NCI-H1417 (cell line): Measurements from ENCODE around the gene NRG3.

Source experiments
- DNase-seq, 3 experiments: peaks; one replicate each; lab custom pipeline; 2025; lab: John Stamatoyannopoulos, UW

The NRG3 gene

DNA sequence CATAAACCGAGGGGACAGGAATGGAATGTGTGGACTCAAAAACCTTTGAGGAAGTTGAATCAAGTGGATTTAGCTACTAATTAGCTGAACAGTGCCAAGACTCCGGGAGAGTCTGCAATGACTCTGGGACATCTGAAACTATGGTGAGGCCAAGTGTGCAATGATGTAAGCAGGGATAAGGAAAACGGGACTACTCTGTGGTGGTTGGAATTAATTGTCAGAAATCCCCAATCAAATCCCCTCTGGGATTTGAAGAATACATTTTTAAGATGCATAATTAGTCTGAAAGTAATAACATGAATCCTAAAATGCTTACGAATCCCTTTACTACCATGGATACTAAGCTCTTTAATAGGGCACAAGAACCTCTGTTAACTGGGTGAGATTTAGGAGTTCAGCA lies 602.8 kb downstream of the NRG3 start:
- DNase-seq: no peak

GRCh38 chr10:82492647-82493046 lies 617.7 kb downstream of the NRG3 start:
- DNase-seq: no peak

- DNase-seq: no peak
Observed at GRCh38 chr10:82496114-82496513, 621.1 kb downstream of the NRG3 start.

GRCh38 chr10:82497439-82497838 lies 622.4 kb downstream of the NRG3 start:
- DNase-seq: no peak

DNA sequence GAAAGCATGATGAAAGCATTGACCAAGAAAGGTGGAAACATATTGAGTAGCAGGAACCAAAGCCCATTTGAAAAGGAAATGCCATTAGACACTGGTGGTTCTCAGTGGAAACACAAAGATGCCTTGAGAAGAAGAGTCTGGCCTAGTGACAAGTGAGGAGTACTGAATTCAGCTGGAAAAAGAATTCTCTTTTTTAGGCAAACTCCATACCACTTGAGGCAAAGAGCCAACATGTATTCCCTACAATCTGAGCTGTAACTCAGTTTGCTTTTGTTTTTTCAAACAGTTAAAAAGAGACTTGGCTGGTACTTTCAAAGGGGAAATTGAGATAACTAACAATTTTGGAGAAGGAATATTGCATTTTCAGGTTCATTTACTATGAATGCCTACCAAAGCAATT lies 624.0 kb downstream of the NRG3 start:
- DNase-seq: no peak

DNA sequence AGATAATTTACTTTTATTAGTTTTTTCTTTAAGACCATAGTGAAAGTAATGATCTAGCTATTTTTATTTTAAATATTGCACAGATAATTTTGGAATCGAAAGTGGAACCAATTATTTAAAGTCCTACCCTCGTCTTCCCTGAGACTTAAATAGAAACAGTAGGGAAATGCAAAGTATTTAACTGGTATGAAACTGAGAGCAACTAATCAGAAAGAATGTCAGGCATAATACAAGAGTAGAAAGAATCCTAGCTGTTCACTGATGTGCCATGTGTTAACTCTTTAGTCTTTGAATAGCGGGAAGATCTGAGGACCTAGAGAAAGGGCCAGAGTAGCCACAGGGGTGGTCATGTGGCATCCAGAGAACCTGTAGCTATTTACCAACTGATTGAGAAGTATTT lies 630.0 kb downstream of the NRG3 start:
- DNase-seq: no peak

DNA sequence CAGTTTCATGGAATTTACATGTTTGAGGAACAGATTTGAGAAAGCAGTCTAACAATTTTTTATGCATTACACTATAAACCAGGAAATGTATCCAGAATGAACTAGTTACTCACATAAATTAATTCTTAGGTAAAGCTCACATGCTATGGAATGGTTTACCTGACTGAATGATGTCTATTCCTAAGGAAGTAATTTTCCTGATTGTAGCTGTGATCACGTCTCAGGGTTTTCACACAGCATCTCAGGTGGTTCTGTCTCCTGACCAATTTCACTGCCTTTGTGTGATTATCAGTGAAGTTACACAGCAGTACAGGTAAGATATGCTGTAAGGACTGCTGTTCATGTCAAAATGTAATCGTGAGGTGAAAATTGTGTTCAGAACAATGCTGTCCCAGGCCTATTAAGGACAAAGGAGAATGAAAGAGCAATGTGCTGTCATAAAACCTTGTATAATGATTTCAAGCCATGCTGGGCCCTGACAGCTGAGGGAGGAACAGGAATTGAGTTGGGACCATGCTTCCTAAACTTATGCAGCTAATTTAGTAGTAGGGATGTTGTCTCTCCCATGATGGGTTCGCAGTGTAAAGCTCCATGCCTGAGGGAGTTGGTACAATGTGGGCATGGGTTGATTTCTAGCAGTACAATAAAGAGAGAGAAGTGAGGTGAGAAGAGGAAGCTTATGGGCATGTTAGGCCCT lies 631.8 kb downstream of the NRG3 start:
- no peak for DNase-seq

DNA sequence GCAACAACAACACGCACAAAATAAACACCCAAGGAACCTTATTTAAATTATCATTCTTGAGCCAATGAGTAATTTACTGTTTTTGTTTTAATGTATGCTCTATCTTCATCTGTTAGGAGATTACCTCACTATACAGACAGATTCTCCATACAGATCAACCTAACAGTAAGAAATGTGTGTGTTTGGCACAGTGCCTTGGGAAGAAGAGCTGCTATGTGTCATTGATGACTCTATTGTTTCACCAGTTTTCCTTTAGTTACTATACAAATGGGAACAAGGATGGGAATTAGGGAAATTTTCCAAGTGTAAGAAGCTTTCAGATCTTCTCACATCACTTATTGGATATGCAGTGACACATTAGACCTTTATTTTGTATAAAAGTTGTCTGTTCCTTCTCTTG lies 640.3 kb downstream of the NRG3 start:
- DNase-seq: no peak

- DNase-seq: peak in 1 of 3 experiments; percentile 1
Observed at GRCh38 chr10:82529062-82529461, 654.1 kb downstream of the NRG3 start.

GRCh38 chr10:82535457-82535856 lies 660.5 kb downstream of the NRG3 start:
- DNase-seq: no peak

GRCh38 chr10:82536668-82537067 lies 661.7 kb downstream of the NRG3 start:
- no peak for DNase-seq

- no peak for DNase-seq
Observed at GRCh38 chr10:82538272-82538671, 663.3 kb downstream of the NRG3 start.

GRCh38 chr10:82543631-82544030 lies 668.6 kb downstream of the NRG3 start:
- DNase-seq: no peak

DNA sequence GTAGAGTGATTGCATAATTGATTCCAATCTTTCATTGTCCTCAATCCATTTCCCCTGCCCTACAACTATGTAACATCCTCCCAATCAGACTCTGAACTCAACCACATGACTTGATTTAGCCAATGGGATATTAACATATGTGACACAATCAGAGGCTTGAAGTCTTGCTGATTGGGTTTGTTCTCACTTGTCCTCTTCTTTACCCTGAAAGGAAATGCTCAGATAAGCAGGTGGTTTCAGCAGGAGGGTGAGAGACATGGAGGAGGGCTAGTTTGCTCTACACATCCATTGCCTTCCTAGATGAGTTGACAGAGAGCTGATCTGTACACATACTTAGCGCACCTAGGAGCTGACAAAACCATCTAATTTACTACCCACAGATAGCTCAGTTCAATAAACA lies 669.4 kb downstream of the NRG3 start:
- no peak for DNase-seq

DNA sequence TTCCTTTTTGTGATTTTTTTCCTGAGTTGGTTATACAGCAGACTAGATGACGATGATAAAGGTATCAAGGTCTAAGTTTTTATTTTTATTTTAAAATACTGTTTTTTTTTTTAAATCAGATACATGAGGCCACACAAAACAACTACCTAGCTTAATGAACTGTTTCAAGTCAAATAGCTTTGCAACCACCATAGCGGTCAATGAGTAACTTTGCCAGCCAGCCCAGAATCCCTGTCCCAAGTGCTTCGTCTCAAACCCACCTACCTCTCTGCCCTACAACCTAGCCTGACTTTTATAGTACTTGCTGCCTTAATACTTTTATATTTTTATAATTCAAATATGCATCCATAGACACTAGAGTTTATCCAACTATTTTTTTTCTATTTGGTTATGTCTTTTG lies 676.5 kb downstream of the NRG3 start:
- no peak for DNase-seq

- DNase-seq: no peak
Observed at GRCh38 chr10:82552267-82552666, 677.3 kb downstream of the NRG3 start.

DNA sequence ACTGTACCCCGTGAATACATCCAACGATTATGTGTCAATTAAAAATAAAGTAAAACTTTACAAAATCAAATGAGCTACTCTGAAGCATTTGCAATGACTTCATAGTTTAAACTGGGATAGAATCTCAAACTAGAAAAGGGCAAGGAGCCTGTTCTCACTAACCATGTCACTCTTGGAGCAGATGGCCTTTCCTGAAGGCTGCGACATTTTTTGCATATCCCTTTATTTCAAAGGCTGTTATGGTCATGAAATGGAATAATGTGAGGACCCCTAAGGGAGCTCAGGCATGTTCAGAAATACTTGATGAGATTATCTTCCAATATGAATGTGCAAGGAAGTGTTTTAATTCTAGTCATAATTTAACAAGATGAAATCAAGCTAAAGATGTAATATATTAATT lies 679.4 kb downstream of the NRG3 start:
- DNase-seq: no peak

DNA sequence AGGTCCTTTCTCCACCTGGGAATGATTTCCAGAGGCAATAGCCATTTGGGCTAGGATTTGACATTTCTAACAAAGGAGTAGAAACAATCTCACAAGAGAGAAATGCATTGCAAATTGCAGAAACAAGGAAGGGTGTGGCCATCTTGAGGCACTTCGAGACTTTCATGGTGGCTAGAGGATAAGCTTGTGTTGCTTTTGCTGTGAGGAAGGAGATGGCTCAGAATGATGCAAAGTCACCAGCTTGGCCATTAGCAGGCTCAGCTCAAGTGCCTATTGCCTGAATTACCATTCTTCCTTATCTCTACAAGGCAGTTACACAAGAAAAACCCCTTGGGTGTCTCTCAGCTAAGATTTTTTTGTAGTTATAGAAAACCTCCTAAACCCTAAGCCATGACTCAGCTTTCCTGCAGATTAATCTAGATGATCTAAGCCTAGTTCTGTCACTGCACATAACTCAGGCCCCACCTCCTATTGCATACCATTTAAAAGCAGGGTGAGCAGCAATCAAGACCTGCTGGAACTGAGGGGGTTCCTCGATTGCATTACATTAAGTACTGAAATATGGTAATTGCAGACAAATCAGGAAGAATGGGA lies 683.1 kb downstream of the NRG3 start:
- no peak for DNase-seq

DNA sequence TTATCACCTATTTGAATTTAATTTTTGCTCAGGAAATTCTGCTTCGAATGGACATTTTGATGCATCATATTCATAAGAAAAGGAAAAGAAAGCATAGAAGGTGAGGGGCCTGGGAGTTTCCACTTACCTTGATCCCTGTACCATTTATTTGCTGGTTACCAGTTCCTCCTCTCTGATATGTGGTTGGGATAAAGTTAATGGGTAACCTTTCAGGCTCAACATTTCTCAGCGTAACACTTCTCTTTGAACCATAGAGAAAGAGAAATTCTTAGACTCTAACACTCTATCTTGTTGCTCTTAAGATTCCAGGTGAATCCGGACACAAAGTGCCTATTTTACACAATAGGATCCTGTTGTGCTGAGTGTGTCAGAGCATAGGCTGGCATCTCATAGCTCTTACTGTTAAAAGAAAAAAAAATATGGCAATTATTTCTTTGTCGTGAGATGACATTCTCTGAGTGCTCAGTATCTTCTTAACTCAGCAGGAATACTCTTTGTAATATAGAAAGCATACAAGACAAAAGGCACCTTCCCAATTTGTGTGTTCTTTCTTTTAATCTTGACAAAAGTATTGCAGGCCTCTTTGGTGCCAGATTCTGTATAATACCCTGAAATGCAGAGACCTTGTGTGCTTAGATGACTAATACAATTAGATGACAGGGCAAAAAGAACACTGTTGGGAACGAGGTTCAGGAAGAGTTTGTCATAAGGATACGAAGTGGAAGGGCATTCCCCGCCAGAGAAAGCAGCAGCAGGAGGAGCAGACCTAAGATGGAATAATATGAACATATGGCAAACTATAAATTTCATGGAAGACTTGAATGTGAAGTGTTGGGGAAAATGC lies 689.6 kb downstream of the NRG3 start:
- DNase-seq: no peak

DNA sequence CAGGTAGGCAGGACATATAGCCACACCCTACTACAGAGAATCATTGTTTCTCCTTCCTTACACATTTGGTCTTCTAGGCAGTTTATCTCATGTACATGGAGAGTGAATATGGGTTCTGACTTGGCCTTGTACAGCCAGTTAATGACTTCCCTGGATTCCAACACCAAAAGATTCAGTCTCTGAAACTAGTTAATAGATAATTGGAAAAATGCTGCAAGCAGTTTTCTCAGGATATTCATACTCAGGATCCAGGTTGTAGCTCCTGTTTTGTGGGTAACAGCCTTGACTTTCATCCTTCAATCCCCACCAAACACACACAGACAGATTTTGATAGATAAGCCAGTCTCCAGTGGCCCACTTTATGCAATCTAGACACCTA lies 690.2 kb downstream of the NRG3 start:
- no peak for DNase-seq

GRCh38 chr10:82572744-82573143 lies 697.8 kb downstream of the NRG3 start:
- peak in 1 of 3 experiments; percentile 3 for DNase-seq

- no peak for DNase-seq
Observed at GRCh38 chr10:82574081-82574480, 699.1 kb downstream of the NRG3 start.

GRCh38 chr10:82575318-82575717 lies 700.3 kb downstream of the NRG3 start:
- no peak for DNase-seq
